Measurements from ENCODE around the gene DPEP3.

Gene DPEP3

GRCh38 chr16:67930191-67930590, 50.1 kb downstream of the DPEP3 start:
- no peak for DNase-seq (ENCODE audit: low spot score)

- peak; percentile 73 for DNase-seq (ENCODE audit: low spot score)
These were observed 51.5 kb downstream of the DPEP3 start for GRCh38 chr16:67928561-67929364.

- DNase-seq (ENCODE audit: low spot score): no peak
These were observed 52.2 kb downstream of the DPEP3 start for GRCh38 chr16:67928147-67928546.

GRCh38 chr16:67927131-67927941, 53.0 kb downstream of the DPEP3 start:
- DNase-seq (ENCODE audit: low spot score): no peak

GRCh38 chr16:67926181-67926750, 54.0 kb downstream of the DPEP3 start:
- no peak for DNase-seq (ENCODE audit: low spot score)

All from kidney tubule cell (primary cell).